ENCODE results near the gene CD8A. TPM values are rescaled to one million over a fixed set of nuclear protein-coding genes. Genes with fewer than 3 reads are reported as not detected.

The CD8A gene
- total RNA-seq, 2 donors from 2014 or later = 0.39 to 0.52 TPM

Other genes with a start within 250 kb of the CD8A start
- 10 to 100 TPM; 79.7 to 89.1 TPM for gene CHMP3, start 227.5 kb downstream of the CD8A start, total RNA-seq
- 10 to 100 TPM; 45.3 to 61.6 TPM for gene RNF103, start 167.0 kb downstream of the CD8A start, total RNA-seq
- 10 to 100 TPM; 71.0 to 76.6 TPM for gene RMND5A, start 70.6 kb downstream of the CD8A start, total RNA-seq
- under 1 TPM; 0.33 to 0.75 TPM for gene CD8B, start 71.0 kb upstream of the CD8A start, total RNA-seq
- gene RGPD1, start 151.2 kb upstream of the CD8A start, total RNA-seq = 1 to 10 TPM in 1 of 2 donors, under 1 TPM in 1; 0.48 to 1.3 TPM
- under 1 TPM in 1 of 2 donors, not detected in 1; 0.85 TPM for gene PLGLB1, start 230.9 kb upstream of the CD8A start, total RNA-seq

All from right atrium auricular region (tissue), 2 donors.